Astrocyte (in vitro differentiated cells and primary cell): ENCODE data around the gene NLRP9.

ENCODE experiments used
- EZH2 ChIP-seq: IDR thresholded peaks from 2 replicates; pipeline ENCODE4 v1.6.1; 2012; ENCODE audit warnings: mild to moderate bottlenecking, low read length, inconsistent platforms; ENCODE audit not compliant: insufficient read depth
- TF ChIP-seq, protein P1 (sequence below): IDR thresholded peaks from 2 replicates; pipeline ENCODE4 v1.5.1; 2011; ENCODE audit warnings: low read depth, mild to moderate bottlenecking, inconsistent platforms, low read length, moderate library complexity; ENCODE audit not compliant: insufficient read depth

DNA sequence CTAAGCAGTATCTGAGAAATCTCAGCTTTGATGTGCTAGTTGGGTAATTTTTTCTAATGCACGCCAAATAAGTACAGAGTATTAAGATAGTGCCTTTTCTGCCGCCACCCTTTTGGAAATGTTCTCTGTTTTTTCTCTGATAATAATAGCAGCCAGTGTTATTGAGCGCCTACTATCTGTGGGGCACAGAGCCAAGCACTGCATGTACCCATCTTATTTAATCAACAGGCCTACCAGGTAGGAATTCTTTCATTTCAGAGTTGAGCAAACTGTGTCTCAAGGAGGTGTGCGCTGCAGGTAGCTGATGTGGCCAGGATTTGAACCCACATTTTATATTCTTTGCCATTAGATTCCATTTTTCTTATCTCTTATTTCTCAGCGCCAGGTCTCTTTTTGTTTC is 61.8 kb downstream of the NLRP9 start:
- TF ChIP-seq EZH2 = no peak
- TF ChIP-seq, protein P1, sequence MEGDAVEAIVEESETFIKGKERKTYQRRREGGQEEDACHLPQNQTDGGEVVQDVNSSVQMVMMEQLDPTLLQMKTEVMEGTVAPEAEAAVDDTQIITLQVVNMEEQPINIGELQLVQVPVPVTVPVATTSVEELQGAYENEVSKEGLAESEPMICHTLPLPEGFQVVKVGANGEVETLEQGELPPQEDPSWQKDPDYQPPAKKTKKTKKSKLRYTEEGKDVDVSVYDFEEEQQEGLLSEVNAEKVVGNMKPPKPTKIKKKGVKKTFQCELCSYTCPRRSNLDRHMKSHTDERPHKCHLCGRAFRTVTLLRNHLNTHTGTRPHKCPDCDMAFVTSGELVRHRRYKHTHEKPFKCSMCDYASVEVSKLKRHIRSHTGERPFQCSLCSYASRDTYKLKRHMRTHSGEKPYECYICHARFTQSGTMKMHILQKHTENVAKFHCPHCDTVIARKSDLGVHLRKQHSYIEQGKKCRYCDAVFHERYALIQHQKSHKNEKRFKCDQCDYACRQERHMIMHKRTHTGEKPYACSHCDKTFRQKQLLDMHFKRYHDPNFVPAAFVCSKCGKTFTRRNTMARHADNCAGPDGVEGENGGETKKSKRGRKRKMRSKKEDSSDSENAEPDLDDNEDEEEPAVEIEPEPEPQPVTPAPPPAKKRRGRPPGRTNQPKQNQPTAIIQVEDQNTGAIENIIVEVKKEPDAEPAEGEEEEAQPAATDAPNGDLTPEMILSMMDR = no peak
